GM19193 (cell line): ENCODE results near the gene ZNF148.

Experiments used
- POLR2A ChIP-seq: IDR thresholded peaks from 4 replicates; pipeline ENCODE4 v1.6.1; 2011; ENCODE audit not compliant: insufficient read depth, insufficient read length; ENCODE audit errors: extremely low read depth

Gene ZNF148

DNA sequence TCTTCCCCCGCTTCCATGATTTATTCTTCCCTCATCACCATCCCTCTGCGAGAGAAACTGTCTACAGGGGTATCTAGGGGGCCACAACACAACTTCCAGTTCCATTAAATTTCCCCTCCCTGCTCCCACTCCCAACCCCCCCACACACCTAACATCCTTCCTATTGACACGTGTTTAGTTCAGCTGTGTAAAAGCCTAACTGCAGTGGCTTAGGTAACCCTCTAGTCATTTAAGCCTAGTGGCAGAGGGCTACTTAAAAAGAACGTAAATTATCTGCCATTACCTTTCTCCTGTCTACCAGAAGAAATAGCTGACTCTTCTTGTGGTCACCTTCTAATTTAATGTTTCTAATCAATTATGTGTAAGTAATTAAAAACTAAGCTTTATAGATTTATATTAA is 56.3 kb downstream of the ZNF148 start:
- TF ChIP-seq POLR2A = no peak

GRCh38 chr3:125318167-125318865 is 56.8 kb downstream of the ZNF148 start:
- TF ChIP-seq POLR2A = no peak

GRCh38 chr3:125317761-125318160 is 57.4 kb downstream of the ZNF148 start:
- TF ChIP-seq POLR2A = no peak

DNA sequence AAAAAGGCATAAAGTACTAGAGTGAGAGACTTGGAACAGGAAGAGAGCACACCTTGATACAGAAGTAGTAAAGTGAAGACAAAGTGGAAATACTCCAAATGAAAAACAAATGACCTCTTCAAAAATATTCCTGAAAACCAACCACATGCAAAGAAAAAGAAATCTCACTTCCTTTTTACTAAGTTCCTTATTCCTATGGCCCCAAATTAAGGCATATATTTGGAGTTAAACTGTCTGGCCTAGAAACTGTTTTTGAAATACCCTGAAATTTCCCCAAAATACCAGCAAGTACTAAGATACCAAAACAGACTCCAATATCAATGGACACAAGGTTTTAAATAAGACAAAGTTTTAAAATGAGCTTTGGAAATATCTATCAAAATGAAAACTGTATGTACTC is 58.2 kb downstream of the ZNF148 start:
- TF ChIP-seq POLR2A = no peak

- no peak for TF ChIP-seq POLR2A
Observed at GRCh38 chr3:125316246-125316645, 58.9 kb downstream of the ZNF148 start.

DNA sequence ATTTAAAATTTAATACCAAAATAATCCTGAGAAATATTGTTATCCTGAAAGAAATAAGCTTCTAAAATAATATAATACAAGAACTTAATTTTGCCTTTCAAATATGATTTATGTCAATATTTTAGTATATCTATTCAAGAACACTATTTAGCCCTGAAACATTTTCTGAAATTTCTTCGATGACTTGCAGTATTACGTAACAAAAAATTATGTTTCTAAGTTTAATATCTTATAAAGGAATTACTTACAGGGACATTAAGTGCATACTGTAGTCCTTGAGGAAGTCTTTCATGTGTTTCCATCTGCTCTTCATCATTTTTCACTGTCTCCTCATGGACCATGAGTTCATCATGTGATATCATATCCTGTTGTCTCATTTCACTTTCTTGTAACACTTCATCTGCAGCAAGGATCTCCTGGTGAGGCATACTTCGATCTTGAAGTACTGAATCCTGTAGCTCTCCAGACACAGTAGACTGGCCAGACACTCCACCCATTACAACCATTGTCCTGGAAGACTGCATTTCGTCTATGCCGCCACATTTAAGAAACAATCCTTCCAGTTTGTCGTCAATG is 62.0 kb downstream of the ZNF148 start:
- no peak for TF ChIP-seq POLR2A

GRCh38 chr3:125310623-125311081 is 64.5 kb downstream of the ZNF148 start:
- no peak for TF ChIP-seq POLR2A

DNA sequence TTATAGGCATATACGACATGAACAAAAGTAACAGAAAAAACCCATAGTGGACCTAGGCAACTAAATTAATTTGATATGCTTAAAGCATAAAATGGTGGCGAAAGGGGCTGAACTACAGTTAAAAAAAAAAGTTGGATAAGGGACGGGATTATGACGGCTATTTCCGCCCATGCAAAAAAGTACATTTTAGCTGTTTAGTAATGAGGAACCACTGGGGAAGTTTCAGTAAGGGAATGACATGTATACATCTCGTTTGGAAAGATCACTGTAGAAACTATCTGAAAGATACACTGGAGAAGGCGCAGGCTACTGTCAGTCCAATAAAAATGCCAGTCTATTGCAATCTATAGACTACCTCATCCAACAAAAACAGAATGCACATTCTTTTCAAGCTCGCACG is 65.6 kb downstream of the ZNF148 start:
- no peak for TF ChIP-seq POLR2A

- no peak for TF ChIP-seq POLR2A
Observed at GRCh38 chr3:125306620-125307019, 68.5 kb downstream of the ZNF148 start.

- no peak for TF ChIP-seq POLR2A
Observed at GRCh38 chr3:125302932-125303331, 72.2 kb downstream of the ZNF148 start.

- no peak for TF ChIP-seq POLR2A
Observed at GRCh38 chr3:125300416-125300815, 74.7 kb downstream of the ZNF148 start.

DNA sequence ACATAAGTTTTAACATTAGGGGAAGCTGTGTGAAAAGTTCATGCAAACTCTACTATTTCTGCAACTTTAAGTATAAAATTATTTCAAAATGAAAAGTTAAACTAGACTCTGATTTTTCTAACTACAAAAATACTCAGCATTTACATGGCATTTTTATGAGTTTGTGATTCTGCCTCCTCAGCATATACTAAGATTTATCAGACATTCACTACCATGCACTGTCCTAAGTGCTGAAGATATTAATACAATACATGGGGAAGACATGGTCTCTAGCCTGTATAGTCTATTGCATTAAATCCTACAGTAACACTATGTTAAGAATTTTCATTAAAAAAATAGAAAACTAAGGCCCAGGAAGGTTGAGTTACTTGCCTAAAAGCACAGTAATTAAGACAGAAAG is 80.7 kb downstream of the ZNF148 start:
- TF ChIP-seq POLR2A = no peak

DNA sequence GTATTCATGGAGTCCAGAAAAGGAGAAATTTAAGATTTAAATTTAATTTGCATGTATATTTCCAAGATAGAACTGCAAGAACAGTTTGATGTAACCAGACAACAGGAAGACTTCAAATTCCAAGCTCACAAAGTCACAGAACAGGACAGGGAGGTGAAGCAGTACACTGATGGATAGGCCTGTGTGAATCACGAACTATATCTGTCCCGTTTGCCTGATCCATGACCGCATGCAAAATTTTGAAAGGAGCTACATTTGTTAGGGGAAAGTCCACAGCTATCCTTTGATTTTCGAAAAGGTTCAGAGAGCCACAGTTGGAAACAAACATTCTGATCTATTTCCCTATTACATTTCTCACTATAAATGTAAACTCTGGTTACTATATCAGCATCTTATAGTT is 83.1 kb downstream of the ZNF148 start:
- no peak for TF ChIP-seq POLR2A

DNA sequence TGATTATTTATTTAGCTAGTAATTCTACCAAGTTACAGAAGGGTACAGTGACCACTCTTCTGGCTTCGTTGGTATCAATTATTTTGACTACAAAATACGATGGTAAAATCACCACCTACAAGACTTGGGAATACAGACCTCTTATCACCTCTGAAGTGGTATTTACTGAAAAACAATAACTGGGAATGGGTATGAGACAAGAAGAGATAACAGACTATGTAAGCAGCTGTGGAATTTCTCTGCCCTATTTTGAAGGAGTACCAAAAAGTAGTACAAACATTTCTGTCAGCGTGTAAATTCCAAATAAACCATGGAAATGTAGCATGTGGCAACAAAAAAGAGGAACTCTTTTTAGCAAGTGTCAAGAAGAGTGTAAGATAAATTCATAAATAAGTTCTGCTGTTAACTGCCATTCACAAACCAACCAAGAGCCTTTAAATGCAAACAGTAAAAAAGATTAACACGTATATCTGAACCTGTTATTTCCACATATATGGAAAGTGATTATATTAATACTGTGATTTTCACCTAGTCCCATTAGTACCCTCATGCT is 85.6 kb downstream of the ZNF148 start:
- no peak for TF ChIP-seq POLR2A

GRCh38 chr3:125287248-125287647 is 87.9 kb downstream of the ZNF148 start:
- TF ChIP-seq POLR2A = no peak

- no peak for TF ChIP-seq POLR2A
Observed at GRCh38 chr3:125281381-125281780, 93.7 kb downstream of the ZNF148 start.
